HEK293T (cell line): ENCODE measurements around the gene PDE4B.

Source experiments
- HDGF ChIP-seq: fragments of 450-650 bp; IDR thresholded peaks from 2 replicates; pipeline ENCODE4 v1.6.1; 2017; ENCODE audit warnings: antibody characterized with exemption, borderline replicate concordance
- TARDBP ChIP-seq: fragments of 450-650 bp; IDR thresholded peaks from 2 replicates; pipeline ENCODE4 v1.6.1; 2016

- TF ChIP-seq TARDBP: no peak
- no peak for TF ChIP-seq HDGF
These were observed 368.0 kb downstream of the PDE4B start for GRCh38 chr1:66160719-66161118.
